ENCODE measurements around the gene TMEM248.

- TF ChIP-seq ZNF274 (IDR thresholded peaks at IDR 0.05; ENCODE audit: low read depth, low read length) (no peak), SUZ12 (IDR thresholded peaks at IDR 0.05; ENCODE audit: extremely low read depth, insufficient read depth, insufficient read length) (no peak)
These were observed 29.3 kb downstream of the TMEM248 start for GRCh38 chr7:66950311-66950710.
